Measurements from ENCODE around the gene SLC44A1. TPM values are rescaled to one million over a fixed set of nuclear protein-coding genes. Genes with fewer than 3 reads are reported as not detected.

The SLC44A1 gene
- polyA plus RNA-seq, 1 experiment, result 6.6 TPM

GRCh38 chr9:105361873-105362272 lies 117.4 kb downstream of the SLC44A1 start:
- Histone ChIP-seq H3K4me3 (ENCODE audit: low read depth, low read length) (no peak overlapping the region), H3K27me3 (ENCODE audit: control insufficient read depth, insufficient read depth, low read length) (no peaks in the 10 kb centered on the region), H3K36me3 (ENCODE audit: control insufficient read depth, insufficient read depth, low read length) (peaks cover 2% of the 10 kb centered on the region)
- TF ChIP-seq CTCF (IDR thresholded peaks at IDR 0.05; ENCODE audit: insufficient read depth, low read depth, low read length), result no peak
- ChIA-PET POLR2A (no interaction called here), CTCF (interaction anchor here (0.6 to 2.5 kb wide), 2 partner anchors 12 to 111 kb away, joined by 3 to 7 read pairs; no protein-coding TSS in a partner anchor)
- no peak for DNase-seq (ENCODE audit: low read depth)

- CTCF ChIA-PET, result interaction anchor here (0.6 kb wide), 1 partner anchor 110 kb away, joined by 3 read pairs; no protein-coding TSS in a partner anchor
- no peak for DNase-seq (ENCODE audit: low read depth)
- Histone ChIP-seq H3K36me3 (ENCODE audit: control insufficient read depth, insufficient read depth, low read length) (peaks cover 2% of the 10 kb centered on the region), H3K27me3 (ENCODE audit: control insufficient read depth, insufficient read depth, low read length) (no peaks in the 10 kb centered on the region), H3K4me3 (ENCODE audit: low read depth, low read length) (no peak overlapping the region)
- no peak for TF ChIP-seq CTCF (IDR thresholded peaks at IDR 0.05; ENCODE audit: insufficient read depth, low read depth, low read length)
- POLR2A ChIA-PET, result no interaction called here
Measured at GRCh38 chr9:105362470-105362869, 118.0 kb downstream of the SLC44A1 start.

- POLR2A ChIA-PET, result no interaction called here
- Histone ChIP-seq H3K36me3 (ENCODE audit: control insufficient read depth, insufficient read depth, low read length) (peaks cover 2% of the 10 kb centered on the region), H3K4me3 (ENCODE audit: low read depth, low read length) (no peak overlapping the region), H3K27me3 (ENCODE audit: control insufficient read depth, insufficient read depth, low read length) (no peaks in the 10 kb centered on the region)
- TF ChIP-seq CTCF (IDR thresholded peaks at IDR 0.05; ENCODE audit: insufficient read depth, low read depth, low read length), result no peak
- DNase-seq (ENCODE audit: low read depth), result no peak
- CTCF ChIA-PET, result no interaction called here
Measured at GRCh38 chr9:105363837-105364236, 119.4 kb downstream of the SLC44A1 start.

GRCh38 chr9:105369911-105370310 lies 125.5 kb downstream of the SLC44A1 start:
- TF ChIP-seq CTCF (IDR thresholded peaks at IDR 0.05; ENCODE audit: insufficient read depth, low read depth, low read length), result no peak
- POLR2A ChIA-PET, result interaction anchor here (0.6 kb wide), 1 partner anchor 12 kb away, joined by 3 read pairs; no protein-coding TSS in a partner anchor
- H3K27me3 ChIP-seq (ENCODE audit: control insufficient read depth, insufficient read depth, low read length), result no peaks in the 10 kb centered on the region
- H3K4me3 ChIP-seq (ENCODE audit: low read depth, low read length), result no peak overlapping the region
- H3K36me3 ChIP-seq (ENCODE audit: control insufficient read depth, insufficient read depth, low read length), result no peaks in the 10 kb centered on the region; the same call in 1 of the 2 replicates
- CTCF ChIA-PET, result interaction anchor here (1.1 kb wide), 1 partner anchor 16 kb away, joined by 3 read pairs; no protein-coding TSS in a partner anchor
- no peak for DNase-seq (ENCODE audit: low read depth)

GRCh38 chr9:105373723-105374122 lies 129.3 kb downstream of the SLC44A1 start:
- no peaks in the 10 kb centered on the region; the same call in 1 of the 2 replicates for H3K36me3 ChIP-seq (ENCODE audit: control insufficient read depth, insufficient read depth, low read length)
- CTCF ChIA-PET, result interaction anchor here (1.9 kb wide), 1 partner anchor 13 kb away, joined by 7 read pairs; no protein-coding TSS in a partner anchor

More at GRCh38 chr9:105373723-105374122, 129.3 kb downstream of the SLC44A1 start:
- POLR2A ChIA-PET, result no interaction called here
- no peak for DNase-seq (ENCODE audit: low read depth)
- no peak for TF ChIP-seq CTCF (IDR thresholded peaks at IDR 0.05; ENCODE audit: insufficient read depth, low read depth, low read length)
- Histone ChIP-seq H3K4me3 (ENCODE audit: low read depth, low read length) (no peak overlapping the region), H3K27me3 (ENCODE audit: control insufficient read depth, insufficient read depth, low read length) (no peaks in the 10 kb centered on the region)
